ENCODE measurements around the gene TNFAIP8. TPM values are rescaled to one million over a fixed set of nuclear protein-coding genes. Genes with fewer than 3 reads are reported as not detected.
A peak's percentile ranks its signal among the peaks of the same experiment; 100 is the strongest.

The TNFAIP8 gene
- total and polyA plus RNA-seq, 9 of the 15 experiments (the other 6 are each of a cell fraction or from before 2014, with no cell fraction given), result 29.9 to 52.2 (median 44.8) TPM

DNA sequence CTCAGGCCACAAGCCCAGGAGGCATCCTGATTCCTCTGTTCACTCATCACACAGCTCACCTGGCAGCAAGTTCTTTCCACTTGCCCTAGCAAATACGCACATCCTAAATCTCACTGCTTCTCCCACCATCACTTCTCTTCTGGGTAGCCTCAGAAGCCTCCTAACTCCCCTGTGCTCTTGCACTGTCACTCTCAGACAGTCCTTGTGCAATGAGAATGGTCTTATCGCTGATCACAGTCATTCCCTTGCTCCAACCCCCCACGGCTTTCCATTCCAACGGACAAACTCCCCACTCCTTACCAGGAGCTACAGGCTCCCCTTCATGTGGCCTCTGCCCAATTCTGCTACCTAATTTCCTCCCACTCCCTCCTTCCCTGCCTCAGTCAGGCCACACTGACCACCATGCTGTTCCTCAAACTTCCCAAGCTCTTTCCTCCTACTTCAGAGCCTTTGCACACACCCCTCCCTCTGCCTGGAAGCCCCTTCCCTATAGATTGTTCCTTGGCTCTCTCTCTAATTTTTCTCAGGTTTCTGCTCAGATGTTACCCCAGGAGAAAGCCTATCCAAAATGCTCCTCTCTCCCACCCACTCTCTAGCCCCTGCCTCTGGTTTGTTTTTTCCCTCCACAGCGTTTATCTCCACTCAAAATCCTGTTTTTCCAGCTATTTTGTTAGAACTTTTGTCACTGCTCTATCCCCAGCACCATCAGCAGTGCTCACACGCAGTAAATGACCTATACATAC, 34.1 kb upstream of the TNFAIP8 start (continued):
- TF ChIP-seq, protein P1, sequence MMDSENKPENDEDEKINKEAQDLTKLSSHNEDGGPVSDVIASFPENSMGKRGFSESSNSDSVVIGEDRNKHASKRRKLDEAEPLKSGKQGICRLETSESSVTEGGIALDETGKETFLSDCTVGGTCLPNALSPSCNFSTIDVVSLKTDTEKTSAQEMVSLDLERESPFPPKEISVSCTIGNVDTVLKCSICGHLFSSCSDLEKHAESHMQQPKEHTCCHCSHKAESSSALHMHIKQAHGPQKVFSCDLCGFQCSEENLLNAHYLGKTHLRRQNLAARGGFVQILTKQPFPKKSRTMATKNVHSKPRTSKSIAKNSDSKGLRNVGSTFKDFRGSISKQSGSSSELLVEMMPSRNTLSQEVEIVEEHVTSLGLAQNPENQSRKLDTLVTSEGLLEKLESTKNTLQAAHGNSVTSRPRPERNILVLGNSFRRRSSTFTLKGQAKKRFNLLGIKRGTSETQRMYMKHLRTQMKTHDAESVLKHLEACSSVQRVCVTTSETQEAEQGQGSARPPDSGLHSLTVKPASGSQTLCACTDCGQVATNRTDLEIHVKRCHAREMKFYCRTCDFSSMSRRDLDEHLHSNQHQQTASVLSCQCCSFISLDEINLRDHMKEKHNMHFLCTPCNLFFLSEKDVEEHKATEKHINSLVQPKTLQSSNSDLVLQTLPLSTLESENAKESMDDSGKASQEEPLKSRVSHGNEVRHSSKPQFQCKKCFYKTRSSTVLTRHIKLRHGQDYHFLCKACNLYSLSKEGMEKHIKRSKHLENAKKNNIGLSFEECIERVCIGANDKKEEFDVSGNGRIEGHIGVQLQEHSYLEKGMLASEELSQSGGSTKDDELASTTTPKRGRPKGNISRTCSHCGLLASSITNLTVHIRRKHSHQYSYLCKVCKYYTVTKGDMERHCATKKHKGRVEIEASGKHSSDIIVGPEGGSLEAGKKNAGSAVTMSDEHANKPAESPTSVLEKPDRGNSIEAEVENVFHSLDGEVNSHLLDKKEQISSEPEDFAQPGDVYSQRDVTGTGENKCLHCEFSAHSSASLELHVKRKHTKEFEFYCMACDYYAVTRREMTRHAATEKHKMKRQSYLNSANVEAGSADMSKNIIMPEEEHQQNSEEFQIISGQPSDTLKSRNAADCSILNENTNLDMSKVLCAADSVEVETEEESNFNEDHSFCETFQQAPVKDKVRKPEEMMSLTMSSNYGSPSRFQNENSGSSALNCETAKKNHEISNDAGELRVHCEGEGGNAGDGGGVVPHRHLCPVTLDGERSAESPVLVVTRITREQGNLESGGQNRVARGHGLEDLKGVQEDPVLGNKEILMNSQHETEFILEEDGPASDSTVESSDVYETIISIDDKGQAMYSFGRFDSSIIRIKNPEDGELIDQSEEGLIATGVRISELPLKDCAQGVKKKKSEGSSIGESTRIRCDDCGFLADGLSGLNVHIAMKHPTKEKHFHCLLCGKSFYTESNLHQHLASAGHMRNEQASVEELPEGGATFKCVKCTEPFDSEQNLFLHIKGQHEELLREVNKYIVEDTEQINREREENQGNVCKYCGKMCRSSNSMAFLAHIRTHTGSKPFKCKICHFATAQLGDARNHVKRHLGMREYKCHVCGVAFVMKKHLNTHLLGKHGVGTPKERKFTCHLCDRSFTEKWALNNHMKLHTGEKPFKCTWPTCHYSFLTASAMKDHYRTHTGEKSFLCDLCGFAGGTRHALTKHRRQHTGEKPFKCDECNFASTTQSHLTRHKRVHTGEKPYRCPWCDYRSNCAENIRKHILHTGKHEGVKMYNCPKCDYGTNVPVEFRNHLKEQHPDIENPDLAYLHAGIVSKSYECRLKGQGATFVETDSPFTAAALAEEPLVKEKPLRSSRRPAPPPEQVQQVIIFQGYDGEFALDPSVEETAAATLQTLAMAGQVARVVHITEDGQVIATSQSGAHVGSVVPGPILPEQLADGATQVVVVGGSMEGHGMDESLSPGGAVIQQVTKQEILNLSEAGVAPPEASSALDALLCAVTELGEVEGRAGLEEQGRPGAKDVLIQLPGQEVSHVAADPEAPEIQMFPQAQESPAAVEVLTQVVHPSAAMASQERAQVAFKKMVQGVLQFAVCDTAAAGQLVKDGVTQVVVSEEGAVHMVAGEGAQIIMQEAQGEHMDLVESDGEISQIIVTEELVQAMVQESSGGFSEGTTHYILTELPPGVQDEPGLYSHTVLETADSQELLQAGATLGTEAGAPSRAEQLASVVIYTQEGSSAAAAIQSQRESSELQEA (IDR thresholded peaks at IDR 0.05; ENCODE audit: low read depth), result no peak
- 0 out of 2 replicates have a peak, but pooled peaks have one; percentile 48 for TF ChIP-seq HIVEP1 (CRISPR knock-in tag; IDR thresholded peaks at IDR 0.05)
- TF ChIP-seq ARID3A (IDR thresholded peaks at IDR 0.05; ENCODE audit: borderline replicate concordance, low read depth, low read length), result no peak
- TF ChIP-seq KDM1A (IDR thresholded peaks at IDR 0.05), result peak; percentile 70 to 83
- TF ChIP-seq CTCF (IDR thresholded peaks at IDR 0.05 in 2 of 3, conservative IDR thresholded peaks at IDR 0.05 in 1 of 3; ENCODE audit: insufficient read depth in 2 of 3, low read depth in 1 of 3, low read length in 3 of 3), result 0 out of 6 replicates have a peak, but pooled peaks of 1 of the 3 experiments have one; percentile 7
- no peak for TF ChIP-seq SIRT6 (IDR thresholded peaks at IDR 0.05; ENCODE audit: low read depth, low read length)
- TF ChIP-seq, protein P2, sequence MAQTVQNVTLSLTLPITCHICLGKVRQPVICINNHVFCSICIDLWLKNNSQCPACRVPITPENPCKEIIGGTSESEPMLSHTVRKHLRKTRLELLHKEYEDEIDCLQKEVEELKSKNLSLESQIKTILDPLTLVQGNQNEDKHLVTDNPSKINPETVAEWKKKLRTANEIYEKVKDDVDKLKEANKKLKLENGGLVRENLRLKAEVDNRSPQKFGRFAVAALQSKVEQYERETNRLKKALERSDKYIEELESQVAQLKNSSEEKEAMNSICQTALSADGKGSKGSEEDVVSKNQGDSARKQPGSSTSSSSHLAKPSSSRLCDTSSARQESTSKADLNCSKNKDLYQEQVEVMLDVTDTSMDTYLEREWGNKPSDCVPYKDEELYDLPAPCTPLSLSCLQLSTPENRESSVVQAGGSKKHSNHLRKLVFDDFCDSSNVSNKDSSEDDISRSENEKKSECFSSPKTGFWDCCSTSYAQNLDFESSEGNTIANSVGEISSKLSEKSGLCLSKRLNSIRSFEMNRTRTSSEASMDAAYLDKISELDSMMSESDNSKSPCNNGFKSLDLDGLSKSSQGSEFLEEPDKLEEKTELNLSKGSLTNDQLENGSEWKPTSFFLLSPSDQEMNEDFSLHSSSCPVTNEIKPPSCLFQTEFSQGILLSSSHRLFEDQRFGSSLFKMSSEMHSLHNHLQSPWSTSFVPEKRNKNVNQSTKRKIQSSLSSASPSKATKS (CRISPR knock-in tag; IDR thresholded peaks at IDR 0.05), result no peak
- no peak for TF ChIP-seq WHSC1 (IDR thresholded peaks at IDR 0.05; ENCODE audit: low read length)
